Measurements from ENCODE around the gene ARHGAP8. TPM values are rescaled to one million over a fixed set of nuclear protein-coding genes. Genes with fewer than 3 reads are reported as not detected.
A peak's percentile ranks its signal among the peaks of the same experiment; 100 is the strongest.

Gene ARHGAP8
- total RNA-seq, 1 donor from 2014 or later = 0.49 TPM

GRCh38 chr22:44711241-44711560, 41.2 kb upstream of the ARHGAP8 start:
- no peak overlapping the region for H3K4me3 Mint-ChIP-seq
- intact Hi-C loops (cut with micrococcal nuclease) = no loop called here
- peak overlapping the region; percentile 83 for H3K27ac Mint-ChIP-seq
- ChIA-PET POLR2A (interaction anchor here (0.6 kb wide), 1 partner anchor 7 kb away, joined by 6 read pairs; no protein-coding TSS in a partner anchor), CTCF (interaction anchor here (1.3 kb wide), 1 partner anchor 22 kb away, joined by 4 read pairs; no protein-coding TSS in a partner anchor)
- no peaks in the 10 kb centered on the region for H3K27me3 Mint-ChIP-seq
- no peaks in the 10 kb centered on the region for H3K9me3 Mint-ChIP-seq
- no peak for TF ChIP-seq CTCF (IDR thresholded peaks at IDR 0.05)
- peaks cover 24% of the 10 kb centered on the region for H3K4me1 Mint-ChIP-seq
- no peak for ATAC-seq (ENCODE audit: low read depth)
- H3K36me3 Mint-ChIP-seq (ENCODE audit: low read depth) = peaks cover 2% of the 10 kb centered on the region
- DNase-seq = no peak

- no peaks in the 10 kb centered on the region for H3K9me3 Mint-ChIP-seq
- DNase-seq (no peak), ATAC-seq (ENCODE audit: low read depth) (no peak)
- peaks cover 2% of the 10 kb centered on the region for H3K36me3 Mint-ChIP-seq (ENCODE audit: low read depth)
- H3K27me3 Mint-ChIP-seq = no peaks in the 10 kb centered on the region
- ChIA-PET CTCF (no interaction called here), POLR2A (no interaction called here)
- no peak overlapping the region for H3K4me3 Mint-ChIP-seq
- TF ChIP-seq CTCF (IDR thresholded peaks at IDR 0.05) = no peak
- H3K4me1 Mint-ChIP-seq = peaks cover 24% of the 10 kb centered on the region
- H3K27ac Mint-ChIP-seq = no peak overlapping the region
- intact Hi-C loops (cut with micrococcal nuclease) = no loop called here
Measured at GRCh38 chr22:44711690-44712555, 40.5 kb upstream of the ARHGAP8 start.

GRCh38 chr22:44712962-44713361, 39.4 kb upstream of the ARHGAP8 start:
- TF ChIP-seq CTCF (IDR thresholded peaks at IDR 0.05) = no peak
- Mint-ChIP-seq H3K27ac (no peak overlapping the region), H3K9me3 (no peaks in the 10 kb centered on the region), H3K27me3 (no peaks in the 10 kb centered on the region), H3K4me3 (no peak overlapping the region), H3K4me1 (peaks cover 27% of the 10 kb centered on the region), H3K36me3 (ENCODE audit: low read depth) (peaks cover 2% of the 10 kb centered on the region)
- ATAC-seq (ENCODE audit: low read depth) (no peak), DNase-seq (no peak)
- POLR2A ChIA-PET = interaction anchor here (0.6 kb wide), 1 partner anchor 26 kb away, joined by 4 read pairs; no protein-coding TSS in a partner anchor
- CTCF ChIA-PET = no interaction called here
- intact Hi-C loops (cut with micrococcal nuclease) = no loop called here

- ATAC-seq (ENCODE audit: low read depth) (no peak), DNase-seq (no peak)
- intact Hi-C loops (cut with micrococcal nuclease) = no loop called here
- CTCF ChIA-PET = no interaction called here
- no peaks in the 10 kb centered on the region for H3K27me3 Mint-ChIP-seq
- H3K4me3 Mint-ChIP-seq = no peak overlapping the region
- no peak for TF ChIP-seq CTCF (IDR thresholded peaks at IDR 0.05)
- peaks cover 35% of the 10 kb centered on the region for H3K4me1 Mint-ChIP-seq
- peaks cover 2% of the 10 kb centered on the region for H3K36me3 Mint-ChIP-seq (ENCODE audit: low read depth)
- POLR2A ChIA-PET = no interaction called here
- no peaks in the 10 kb centered on the region for H3K9me3 Mint-ChIP-seq
- H3K27ac Mint-ChIP-seq = no peak overlapping the region
Measured at GRCh38 chr22:44714703-44715350, 37.5 kb upstream of the ARHGAP8 start.

- peak overlapping the region; percentile 63 for H3K27ac Mint-ChIP-seq
- no peaks in the 10 kb centered on the region for H3K9me3 Mint-ChIP-seq
- peaks cover 23% of the 10 kb centered on the region for H3K4me1 Mint-ChIP-seq
- ChIA-PET POLR2A (interaction anchor here (0.7 kb wide), 1 partner anchor 8 kb away, joined by 6 read pairs; no protein-coding TSS in a partner anchor), CTCF (interaction anchor here (1.0 to 1.3 kb wide), 2 partner anchors 12 to 34 kb away, joined by 3 read pairs; no protein-coding TSS in a partner anchor)
- DNase-seq (no peak), ATAC-seq (ENCODE audit: low read depth) (peak; percentile 70)
- no peaks in the 10 kb centered on the region for H3K27me3 Mint-ChIP-seq
- TF ChIP-seq CTCF (IDR thresholded peaks at IDR 0.05) = no peak
- peaks cover 4% of the 10 kb centered on the region for H3K36me3 Mint-ChIP-seq (ENCODE audit: low read depth)
- H3K4me3 Mint-ChIP-seq = no peak overlapping the region
- intact Hi-C loops (cut with micrococcal nuclease) = loop anchor here (1.0 kb wide), 2 partner anchors 8 to 16 kb away; partner anchors contain the start of gene PRR5
Measured at GRCh38 chr22:44718418-44718817, 34.0 kb upstream of the ARHGAP8 start.
